GM12878 (cell line): ENCODE results near the gene MTM1. TPM values are rescaled to one million over a fixed set of nuclear protein-coding genes. Genes with fewer than 3 reads are reported as not detected.

Source experiments
- ATAC-seq: fragments of 200-7000 bp; cut with Tn5 transposase; 3 replicates; pipeline ENCODE4 v1.9.1; 2020; ENCODE audit warnings: mild to moderate bottlenecking, moderate library complexity
- BruUV-seq: library from RNA; stranded (reverse); fragments of 400-500 nt; replicated peaks from 2 replicates; lab custom pipeline; 2021; lab: Mats Ljungman, UMichigan
- CTCF ChIA-PET: fragments of 300-600 bp; sonication (Branson Sonifier 250); formaldehyde crosslinking; extraction: SDS; loops from one replicate; lab custom pipeline; 2021; ENCODE audit warnings: inconsistent platforms; lab: Yijun Ruan, JAX
- POLR2A ChIA-PET: fragments of 350-600 bp; formaldehyde crosslinking; extraction: SDS; loops from one replicate; lab custom pipeline; 2021; ENCODE audit warnings: inconsistent platforms; lab: Charles Lee
- RAD21 ChIA-PET: fragments of 300-600 bp; sonication (Branson Sonifier 250); formaldehyde crosslinking; loops from one replicate; lab custom pipeline; 2023; ENCODE audit warnings: antibody characterized with exemption; ENCODE audit not compliant: unreplicated experiment; lab: Charles Lee
- SMC1A ChIA-PET: fragments of 300-600 bp; sonication (Branson Sonifier 250); formaldehyde crosslinking; loops from one replicate; lab custom pipeline; 2023; ENCODE audit not compliant: unreplicated experiment, uncharacterized antibody; lab: Charles Lee
- DNase-seq: peaks from one replicate; pipeline ENCODE4 v3.0.0-alpha.2; 2011; ENCODE audit warnings: low read depth, low spot score
- FAIRE-seq: peaks from 3 replicates; lab custom pipeline; 2011; peaks lifted over from hg19 to GRCh38; lab: Jason Lieb, UNC
- H2AFZ ChIP-seq: 2 replicates; pipeline ENCODE4 v1.6.0; 2011; ENCODE audit warnings: low read depth, low read length, control low read depth; ENCODE audit not compliant: control insufficient read depth
- H3K27ac ChIP-seq: 2 replicates; pipeline ENCODE4 v1.5.1; 2011; ENCODE audit warnings: control low read depth; ENCODE audit not compliant: control insufficient read depth, insufficient read depth
- H3K27me3 ChIP-seq, 2 experiments: replicated peaks in 1 of 2; 2 replicates each; pipeline versions ENCODE4 v1.6.0 to v1.6.1; 2011; ENCODE audit warnings: low read length in 1 of 2; ENCODE audit not compliant: control insufficient read depth in 2 of 2, insufficient read depth in 2 of 2
- H3K36me3 ChIP-seq, 2 experiments: 2 replicates each; pipeline ENCODE4 v1.5.1; 2011; ENCODE audit warnings: low read length in 1 of 2; ENCODE audit not compliant: control insufficient read depth in 2 of 2, insufficient read depth in 2 of 2
- H3K4me1 ChIP-seq: 2 replicates; pipeline ENCODE4 v1.6.1; 2011; ENCODE audit warnings: mild to moderate bottlenecking, low read length, moderate library complexity, mixed read lengths; ENCODE audit not compliant: control insufficient read depth, insufficient read depth
- H3K4me2 ChIP-seq: 2 replicates; pipeline ENCODE4 v1.6.0; 2011; ENCODE audit warnings: control low read depth; ENCODE audit not compliant: control insufficient read depth, insufficient read depth
- H3K4me3 ChIP-seq: fragments of 200-600 bp; sonication (generic); 2 replicates; pipeline ENCODE4 v1.5.1; 2016
- H3K79me2 ChIP-seq: 2 replicates; pipeline ENCODE4 v1.6.0; 2011; ENCODE audit warnings: low read length; ENCODE audit not compliant: control insufficient read depth, insufficient read depth
- H3K9ac ChIP-seq: 2 replicates; pipeline ENCODE4 v1.8.0; 2011; ENCODE audit warnings: low read length, control low read depth, mixed read lengths; ENCODE audit not compliant: control insufficient read depth, insufficient read depth
- H3K9me3 ChIP-seq: replicated peaks from 3 replicates; pipeline ENCODE4 v1.5.1; 2011; ENCODE audit warnings: mild to moderate bottlenecking, low read length; ENCODE audit not compliant: control insufficient read depth, insufficient read depth
- H4K20me1 ChIP-seq: 2 replicates; pipeline ENCODE4 v1.6.0; 2011; ENCODE audit not compliant: control insufficient read depth, insufficient read depth
- CBX5 ChIP-seq: sonication (generic); IDR thresholded peaks from 2 replicates; pipeline ENCODE4 v1.6.1; 2016; ENCODE audit warnings: low read depth, moderate library complexity, mild to moderate bottlenecking, inconsistent platforms
- E2F4 ChIP-seq: IDR thresholded peaks from 2 replicates; pipeline ENCODE4 v1.6.1; 2012; ENCODE audit warnings: low read depth, low read length, improper control_type of control experiment
- FOXK2 ChIP-seq: fragments of 450-650 bp; IDR thresholded peaks from 2 replicates; pipeline ENCODE4 v1.6.1; 2017; ENCODE audit warnings: mild to moderate bottlenecking, moderate library complexity
- FOXM1 ChIP-seq: IDR thresholded peaks from 2 replicates; pipeline ENCODE4 v1.6.1; 2012; ENCODE audit warnings: low read depth, mild to moderate bottlenecking, inconsistent platforms, low read length, moderate library complexity
- NKRF ChIP-seq: fragments of 450-650 bp; conservative IDR thresholded peaks from 2 replicates; pipeline ENCODE4 v1.6.1; 2017; ENCODE audit warnings: mild to moderate bottlenecking, moderate library complexity
- SKIL ChIP-seq: fragments of 450-650 bp; IDR thresholded peaks from 2 replicates; pipeline ENCODE4 v1.6.1; 2017; ENCODE audit warnings: mild to moderate bottlenecking, low read depth, inconsistent platforms; ENCODE audit not compliant: poor library complexity, severe bottlenecking
- TCF7 ChIP-seq: IDR thresholded peaks from 2 replicates; pipeline ENCODE4 v1.6.1; 2014; ENCODE audit warnings: antibody characterized with exemption, borderline replicate concordance
- WGBS: methylation state at CpG from one replicate; pipeline ENCODE4 v1.1.6; 2016; ENCODE audit warnings: low lambda C conversion rate; ENCODE audit not compliant: insufficient replicate concordance, insufficient coverage; ENCODE audit errors: missing lambda C conversion rate; 5-methylcytosine and 5-hydroxymethylcytosine counted together
- in situ Hi-C: fragments of 300-500 bp; cut with MboI; formaldehyde crosslinking; loops from 9 replicates; pipeline ENCODE4 v1.14.3; 2018; ENCODE audit warnings: mixed read lengths
- intact Hi-C: fragments of 100-400 bp; cut with micrococcal nuclease; formaldehyde crosslinking; loops from one replicate; pipeline ENCODE4 v1.14.2; 2022; ENCODE audit not compliant: unreplicated experiment
- polyA plus RNA-seq, 11 experiments: library from polyadenylated mRNA; depleted of rRNA in 4 of 11; unstranded in 6 of 11; stranded (reverse) in 5 of 11; fragments of >200 nt; fragmentation: Nextera tagmentation in 4 of 11; fragmentation: Illumina TruSeq in 1 of 11; extraction: Ambion mirVana in 4 of 11; extraction: Trizol in 1 of 11; gene quantifications; 1 replicate in 1 of 11; 2 replicates in 10 of 11; pipeline versions ENCODE4 v1.2.1 to v1.2.3, GENCODE V29; 2011 to 2016; ENCODE audit warnings: inconsistent platforms in 2 of 11, missing spikeins in 2 of 11, low read depth in 1 of 11
- total RNA-seq, 4 experiments: library from RNA; depleted of rRNA in 3 of 4; stranded (reverse); fragments of >200 nt in 3 of 4; fragmentation: Illumina TruSeq in 1 of 4; extraction: Trizol in 1 of 4; gene quantifications; 2 replicates each; pipeline versions ENCODE4 v1.2.1 to v1.2.3, GENCODE V29; 2013 to 2021

Gene MTM1
- total and polyA plus RNA-seq, 10 of the 15 experiments (the other 5 are each of a cell fraction or from before 2014, with no cell fraction given), result 3.9 to 13.3 (median 8.4) TPM

GRCh38 chrX:150702966-150703694 lies 134.7 kb downstream of the MTM1 start:
- WGBS, result 59% methylated on average over 1 of the region's 1 CpG
- RAD21 ChIA-PET, result interaction anchor here (0.7 kb wide), 1 partner anchor 15 kb away, joined by 3 read pairs; no protein-coding TSS in a partner anchor
- in situ Hi-C loops, result no loop called here
- no peak for TF ChIP-seq CBX5
- no peak for TF ChIP-seq FOXK2
- TF ChIP-seq, all 136 proteins: peak for 0
- ATAC-seq, result no peak
- Histone ChIP-seq H3K4me1 (no peaks in the 10 kb centered on the region), H3K79me2 (no peaks in the 10 kb centered on the region; the same call in 1 of the 2 replicates), H3K9ac (no peak overlapping the region), H3K27me3 (no peaks in the 10 kb centered on the region), H3K9me3 (no peaks in the 10 kb centered on the region), H3K27ac (no peak overlapping the region), H2AFZ (no peak overlapping the region), H3K4me2 (no peak overlapping the region), H3K4me3 (no peak overlapping the region), H4K20me1 (no peaks in the 10 kb centered on the region), H3K36me3 (peaks cover 0 to 5% of the 10 kb centered on the region in 2 experiments; a peak in 1 of 4 replicates)
- intact Hi-C loops, result no loop called here
- CTCF ChIA-PET, result interaction anchor here (1.8 to 2.2 kb wide), 4 partner anchors 9 to 20 kb away, joined by 6 to 15 read pairs (median 10); no protein-coding TSS in a partner anchor
- FAIRE-seq, result no peak
- BruUV-seq, result no TSS peak
- POLR2A ChIA-PET, result interaction anchor here (1.2 kb wide), 1 partner anchor 9 kb away, joined by 5 read pairs; no protein-coding TSS in a partner anchor
- DNase-seq, result no peak
- SMC1A ChIA-PET, result interaction anchor here (1.1 to 4.6 kb wide), 3 partner anchors 8 to 12 kb away, joined by 5 to 26 read pairs (median 14); no protein-coding TSS in a partner anchor

GRCh38 chrX:150703695-150703974 lies 135.2 kb downstream of the MTM1 start:
- ATAC-seq, result no peak
- no peak for TF ChIP-seq NKRF
- no peak for TF ChIP-seq FOXM1
- no peak for TF ChIP-seq SKIL
- TF ChIP-seq TCF7, result no peak
- no peak for TF ChIP-seq E2F4

More at GRCh38 chrX:150703695-150703974, 135.2 kb downstream of the MTM1 start:
- no peaks in the 10 kb centered on the region for H3K4me1 ChIP-seq
- no peaks in the 10 kb centered on the region for H4K20me1 ChIP-seq
- H3K79me2 ChIP-seq, result no peaks in the 10 kb centered on the region; the same call in 1 of the 2 replicates
- BruUV-seq, result no TSS peak
- no peak overlapping the region for H3K4me3 ChIP-seq
- no peaks in the 10 kb centered on the region for H3K27me3 ChIP-seq
- H3K27ac ChIP-seq, result no peak overlapping the region
- RAD21 ChIA-PET, result interaction anchor here (0.7 kb wide), 1 partner anchor 14 kb away, joined by 3 read pairs; no protein-coding TSS in a partner anchor
- CTCF ChIA-PET, result interaction anchor here (1.8 to 2.0 kb wide), 3 partner anchors 8 to 20 kb away, joined by 9 to 15 read pairs (median 10); no protein-coding TSS in a partner anchor
- intact Hi-C loops (no loop called here), in situ Hi-C loops (no loop called here)
- no peak overlapping the region for H2AFZ ChIP-seq
- no peaks in the 10 kb centered on the region for H3K9me3 ChIP-seq
- no peak overlapping the region for H3K9ac ChIP-seq
- POLR2A ChIA-PET, result interaction anchor here (1.2 kb wide), 1 partner anchor 9 kb away, joined by 5 read pairs; no protein-coding TSS in a partner anchor
- FAIRE-seq, result no peak
- H3K36me3 ChIP-seq, result peaks cover 0 to 5% of the 10 kb centered on the region in 2 experiments; a peak in 1 of 4 replicates
- H3K4me2 ChIP-seq, result no peak overlapping the region
- no peak for DNase-seq
- SMC1A ChIA-PET, result no interaction called here
